OCI-LY3 (cell line): Measurements from ENCODE around the gene HHAT.

Source experiments
- CTCF ChIP-seq: fragments of 200-600, 300-600 bp; sonication (generic); IDR thresholded peaks from 2 replicates; pipeline ENCODE4 v1.5.1; 2014; ENCODE audit warnings: antibody characterized with exemption, low read length, low read depth
- EZH2phosphoT487 ChIP-seq: fragments of 200-600 bp; shearing (Covaris generic); IDR thresholded peaks from 2 replicates; pipeline ENCODE4 v1.6.1; 2018; ENCODE audit warnings: antibody characterized with exemption, mixed run types, low read depth

- no peak for TF ChIP-seq CTCF
- TF ChIP-seq EZH2phosphoT487, result no peak
These were observed 6.3 kb downstream of the HHAT start for GRCh38 chr1:210335001-210335400.
